ENCODE results near the gene MZF1.

The MZF1 gene

GRCh38 chr19:58553799-58554493 lies 19.2 kb downstream of the MZF1 start:
- CTCF ChIA-PET: interaction anchor here (0.6 kb wide), 1 partner anchor 34 kb away, joined by 4 read pairs; the partner anchor contains the start of gene ZBTB45
- POLR2A ChIA-PET: interaction anchor here (1.2 to 3.8 kb wide), 5 partner anchors 9 to 34 kb away, joined by 3 to 66 read pairs (median 8); partner anchors contain the start of genes MZF1, TRIM28 and ZBTB45
- no peak for DNase-seq (ENCODE audit: extremely low spot score)
- TF ChIP-seq TARDBP (IDR thresholded peaks at IDR 0.05) (no peak), LEF1 (IDR thresholded peaks at IDR 0.05; ENCODE audit: borderline replicate concordance) (no peak), BHLHE40 (IDR thresholded peaks at IDR 0.05; ENCODE audit: borderline replicate concordance) (no peak), SUZ12 (IDR thresholded peaks at IDR 0.05) (no peak), FOXM1 (IDR thresholded peaks at IDR 0.05; ENCODE audit: borderline replicate concordance) (no peak), PKNOX1 (IDR thresholded peaks at IDR 0.05) (no peak), SP1 (IDR thresholded peaks at IDR 0.05) (no peak), L3MBTL2 (conservative IDR thresholded peaks at IDR 0.05) (no peak), ZNF384 (IDR thresholded peaks at IDR 0.05) (no peak), FOXA1 (IDR thresholded peaks at IDR 0.05) (no peak), ELF4 (IDR thresholded peaks at IDR 0.05) (no peak)

GRCh38 chr19:58552655-58553054 lies 20.5 kb downstream of the MZF1 start:
- CTCF ChIA-PET: interaction anchor here (0.8 kb wide), 1 partner anchor 28 kb away, joined by 3 read pairs; no protein-coding TSS in a partner anchor
- POLR2A ChIA-PET: interaction anchor here (3.7 to 3.8 kb wide), 2 partner anchors 8 to 33 kb away, joined by 39 to 66 read pairs; partner anchors contain the start of genes TRIM28 and ZBTB45
- no peak for TF ChIP-seq SP1 (IDR thresholded peaks at IDR 0.05)
- TF ChIP-seq ARNT (IDR thresholded peaks at IDR 0.05): no peak
- no peak for TF ChIP-seq L3MBTL2 (conservative IDR thresholded peaks at IDR 0.05)
- no peak for TF ChIP-seq FOXA1 (IDR thresholded peaks at IDR 0.05)
- TF ChIP-seq HDGF (IDR thresholded peaks at IDR 0.05; ENCODE audit: borderline replicate concordance): no peak
- TF ChIP-seq ELF4 (IDR thresholded peaks at IDR 0.05): no peak
- TF ChIP-seq LEF1 (IDR thresholded peaks at IDR 0.05; ENCODE audit: borderline replicate concordance): no peak
- no peak for TF ChIP-seq FOXM1 (IDR thresholded peaks at IDR 0.05; ENCODE audit: borderline replicate concordance)
- no peak for TF ChIP-seq SUZ12 (IDR thresholded peaks at IDR 0.05)
- no peak for TF ChIP-seq TARDBP (IDR thresholded peaks at IDR 0.05)

GRCh38 chr19:58551577-58552471 lies 21.3 kb downstream of the MZF1 start:
- TF ChIP-seq HDGF (IDR thresholded peaks at IDR 0.05; ENCODE audit: borderline replicate concordance) (no peak), FOXM1 (IDR thresholded peaks at IDR 0.05; ENCODE audit: borderline replicate concordance) (no peak), CTBP1 (IDR thresholded peaks at IDR 0.05; ENCODE audit: borderline replicate concordance) (no peak)
- ChIA-PET POLR2A (interaction anchor here (0.7 to 3.8 kb wide), 7 partner anchors 7 to 32 kb away, joined by 3 to 66 read pairs (median 3); partner anchors contain the start of genes TRIM28 and ZBTB45), CTCF (no interaction called here)
- no peak for DNase-seq (ENCODE audit: extremely low spot score)

More at GRCh38 chr19:58552655-58553054, 20.5 kb downstream of the MZF1 start:
- no peak for DNase-seq (ENCODE audit: extremely low spot score)

GRCh38 chr19:58551123-58551497 lies 22.0 kb downstream of the MZF1 start:
- POLR2A ChIA-PET: interaction anchor here (0.9 to 1.2 kb wide), 4 partner anchors 9 to 31 kb away, joined by 3 to 4 read pairs (median 3); partner anchors contain the start of gene ZBTB45

GRCh38 chr19:58550362-58551122 lies 22.6 kb downstream of the MZF1 start:
- no peak for TF ChIP-seq FOXA1 (IDR thresholded peaks at IDR 0.05)
- TF ChIP-seq ARNT (IDR thresholded peaks at IDR 0.05): no peak
- no peak for TF ChIP-seq CTBP1 (IDR thresholded peaks at IDR 0.05; ENCODE audit: borderline replicate concordance)
- ChIA-PET CTCF (no interaction called here), POLR2A (interaction anchor here (0.9 to 1.2 kb wide), 3 partner anchors 9 to 25 kb away, joined by 3 to 4 read pairs (median 3); no protein-coding TSS in a partner anchor)
- no peak for DNase-seq (ENCODE audit: extremely low spot score)

More at GRCh38 chr19:58551123-58551497, 22.0 kb downstream of the MZF1 start:
- no peak for DNase-seq (ENCODE audit: extremely low spot score)
- TF ChIP-seq FOXA1 (IDR thresholded peaks at IDR 0.05): no peak
- no peak for TF ChIP-seq FOXM1 (IDR thresholded peaks at IDR 0.05; ENCODE audit: borderline replicate concordance)
- TF ChIP-seq HDGF (IDR thresholded peaks at IDR 0.05; ENCODE audit: borderline replicate concordance): no peak
- no peak for TF ChIP-seq ZNF384 (IDR thresholded peaks at IDR 0.05)
- no peak for TF ChIP-seq ARNT (IDR thresholded peaks at IDR 0.05)
- TF ChIP-seq LEF1 (IDR thresholded peaks at IDR 0.05; ENCODE audit: borderline replicate concordance): no peak
- TF ChIP-seq BHLHE40 (IDR thresholded peaks at IDR 0.05; ENCODE audit: borderline replicate concordance): no peak
- TF ChIP-seq NFRKB (IDR thresholded peaks at IDR 0.05): no peak
- CTCF ChIA-PET: no interaction called here

- ChIA-PET CTCF (no interaction called here), POLR2A (interaction anchor here (0.8 to 1.2 kb wide), 3 partner anchors 8 to 30 kb away, joined by 3 to 5 read pairs (median 4); partner anchors contain the start of genes UBE2M and ZBTB45)
- DNase-seq (ENCODE audit: extremely low spot score): no peak
- no peak for TF ChIP-seq ELF4 (IDR thresholded peaks at IDR 0.05)
- no peak for TF ChIP-seq LEF1 (IDR thresholded peaks at IDR 0.05; ENCODE audit: borderline replicate concordance)
- TF ChIP-seq L3MBTL2 (conservative IDR thresholded peaks at IDR 0.05): no peak
- TF ChIP-seq SP1 (IDR thresholded peaks at IDR 0.05): no peak
- TF ChIP-seq ARNT (IDR thresholded peaks at IDR 0.05): no peak
- no peak for TF ChIP-seq CTBP1 (IDR thresholded peaks at IDR 0.05; ENCODE audit: borderline replicate concordance)
- no peak for TF ChIP-seq FOXA1 (IDR thresholded peaks at IDR 0.05)
- TF ChIP-seq NFRKB (IDR thresholded peaks at IDR 0.05): no peak
- no peak for TF ChIP-seq ZNF384 (IDR thresholded peaks at IDR 0.05)
- TF ChIP-seq FOXM1 (IDR thresholded peaks at IDR 0.05; ENCODE audit: borderline replicate concordance): no peak
- no peak for TF ChIP-seq SUZ12 (IDR thresholded peaks at IDR 0.05)
- no peak for TF ChIP-seq FOXK2 (IDR thresholded peaks at IDR 0.05)
- no peak for TF ChIP-seq TARDBP (IDR thresholded peaks at IDR 0.05)
- no peak for TF ChIP-seq HDGF (IDR thresholded peaks at IDR 0.05; ENCODE audit: borderline replicate concordance)
- TF ChIP-seq PKNOX1 (IDR thresholded peaks at IDR 0.05): no peak
- no peak for TF ChIP-seq BHLHE40 (IDR thresholded peaks at IDR 0.05; ENCODE audit: borderline replicate concordance)
These were observed 23.3 kb downstream of the MZF1 start for GRCh38 chr19:58549664-58550361.
